GM12878 (cell line): ENCODE results near the gene CARS2. TPM values are rescaled to one million over a fixed set of nuclear protein-coding genes. Genes with fewer than 3 reads are reported as not detected.

ENCODE experiments used
- ATAC-seq: fragments of 200-7000 bp; cut with Tn5 transposase; 3 replicates; pipeline ENCODE4 v1.9.1; 2020; ENCODE audit warnings: mild to moderate bottlenecking, moderate library complexity
- BruUV-seq: library from RNA; stranded (reverse); fragments of 400-500 nt; replicated peaks from 2 replicates; lab custom pipeline; 2021; lab: Mats Ljungman, UMichigan
- CTCF ChIA-PET: fragments of 300-600 bp; sonication (Branson Sonifier 250); formaldehyde crosslinking; extraction: SDS; loops from one replicate; lab custom pipeline; 2021; ENCODE audit warnings: inconsistent platforms; lab: Yijun Ruan, JAX
- POLR2A ChIA-PET: fragments of 350-600 bp; formaldehyde crosslinking; extraction: SDS; loops from one replicate; lab custom pipeline; 2021; ENCODE audit warnings: inconsistent platforms; lab: Charles Lee
- RAD21 ChIA-PET: fragments of 300-600 bp; sonication (Branson Sonifier 250); formaldehyde crosslinking; loops from one replicate; lab custom pipeline; 2023; ENCODE audit warnings: antibody characterized with exemption; ENCODE audit not compliant: unreplicated experiment; lab: Charles Lee
- SMC1A ChIA-PET: fragments of 300-600 bp; sonication (Branson Sonifier 250); formaldehyde crosslinking; loops from one replicate; lab custom pipeline; 2023; ENCODE audit not compliant: unreplicated experiment, uncharacterized antibody; lab: Charles Lee
- DNase-seq: peaks from one replicate; pipeline ENCODE4 v3.0.0-alpha.2; 2011; ENCODE audit warnings: low read depth, low spot score
- FAIRE-seq: peaks from 3 replicates; lab custom pipeline; 2011; peaks lifted over from hg19 to GRCh38; lab: Jason Lieb, UNC
- H2AFZ ChIP-seq: 2 replicates; pipeline ENCODE4 v1.6.0; 2011; ENCODE audit warnings: low read depth, low read length, control low read depth; ENCODE audit not compliant: control insufficient read depth
- H3K27ac ChIP-seq: 2 replicates; pipeline ENCODE4 v1.5.1; 2011; ENCODE audit warnings: control low read depth; ENCODE audit not compliant: control insufficient read depth, insufficient read depth
- H3K27me3 ChIP-seq, 2 experiments: replicated peaks in 1 of 2; 2 replicates each; pipeline versions ENCODE4 v1.6.0 to v1.6.1; 2011; ENCODE audit warnings: low read length in 1 of 2; ENCODE audit not compliant: control insufficient read depth in 2 of 2, insufficient read depth in 2 of 2
- H3K36me3 ChIP-seq, 2 experiments: 2 replicates each; pipeline ENCODE4 v1.5.1; 2011; ENCODE audit warnings: low read length in 1 of 2; ENCODE audit not compliant: control insufficient read depth in 2 of 2, insufficient read depth in 2 of 2
- H3K4me1 ChIP-seq: 2 replicates; pipeline ENCODE4 v1.6.1; 2011; ENCODE audit warnings: mild to moderate bottlenecking, low read length, moderate library complexity, mixed read lengths; ENCODE audit not compliant: control insufficient read depth, insufficient read depth
- H3K4me2 ChIP-seq: 2 replicates; pipeline ENCODE4 v1.6.0; 2011; ENCODE audit warnings: control low read depth; ENCODE audit not compliant: control insufficient read depth, insufficient read depth
- H3K4me3 ChIP-seq: fragments of 200-600 bp; sonication (generic); 2 replicates; pipeline ENCODE4 v1.5.1; 2016
- H3K79me2 ChIP-seq: 2 replicates; pipeline ENCODE4 v1.6.0; 2011; ENCODE audit warnings: low read length; ENCODE audit not compliant: control insufficient read depth, insufficient read depth
- H3K9ac ChIP-seq: 2 replicates; pipeline ENCODE4 v1.8.0; 2011; ENCODE audit warnings: low read length, control low read depth, mixed read lengths; ENCODE audit not compliant: control insufficient read depth, insufficient read depth
- H3K9me3 ChIP-seq: replicated peaks from 3 replicates; pipeline ENCODE4 v1.5.1; 2011; ENCODE audit warnings: mild to moderate bottlenecking, low read length; ENCODE audit not compliant: control insufficient read depth, insufficient read depth
- H4K20me1 ChIP-seq: 2 replicates; pipeline ENCODE4 v1.6.0; 2011; ENCODE audit not compliant: control insufficient read depth, insufficient read depth
- BCL3 ChIP-seq: IDR thresholded peaks from 2 replicates; pipeline ENCODE4 v1.6.1; 2011; ENCODE audit warnings: borderline replicate concordance, low read depth, mild to moderate bottlenecking, moderate library complexity, low read length; ENCODE audit not compliant: insufficient read depth, poor library complexity, severe bottlenecking
- HDAC2 ChIP-seq: fragments of 200-600 bp; sonication (generic); IDR thresholded peaks from 2 replicates; pipeline ENCODE4 v1.6.1; 2017
- POLR2A ChIP-seq: IDR thresholded peaks from 2 replicates; pipeline ENCODE4 v1.6.1; 2011; ENCODE audit warnings: low read depth, mild to moderate bottlenecking, low read length
- WGBS: methylation state at CpG from one replicate; pipeline ENCODE4 v1.1.6; 2016; ENCODE audit warnings: low lambda C conversion rate; ENCODE audit not compliant: insufficient replicate concordance, insufficient coverage; ENCODE audit errors: missing lambda C conversion rate; 5-methylcytosine and 5-hydroxymethylcytosine counted together
- in situ Hi-C: fragments of 300-500 bp; cut with MboI; formaldehyde crosslinking; loops from 9 replicates; pipeline ENCODE4 v1.14.3; 2018; ENCODE audit warnings: mixed read lengths
- intact Hi-C: fragments of 100-400 bp; cut with micrococcal nuclease; formaldehyde crosslinking; loops from one replicate; pipeline ENCODE4 v1.14.2; 2022; ENCODE audit not compliant: unreplicated experiment
- polyA plus RNA-seq, 11 experiments: library from polyadenylated mRNA; depleted of rRNA in 4 of 11; unstranded in 6 of 11; stranded (reverse) in 5 of 11; fragments of >200 nt; fragmentation: Nextera tagmentation in 4 of 11; fragmentation: Illumina TruSeq in 1 of 11; extraction: Ambion mirVana in 4 of 11; extraction: Trizol in 1 of 11; gene quantifications; 1 replicate in 1 of 11; 2 replicates in 10 of 11; pipeline versions ENCODE4 v1.2.1 to v1.2.3, GENCODE V29; 2011 to 2016; ENCODE audit warnings: inconsistent platforms in 2 of 11, missing spikeins in 2 of 11, low read depth in 1 of 11
- total RNA-seq, 4 experiments: library from RNA; depleted of rRNA in 3 of 4; stranded (reverse); fragments of >200 nt in 3 of 4; fragmentation: Illumina TruSeq in 1 of 4; extraction: Trizol in 1 of 4; gene quantifications; 2 replicates each; pipeline versions ENCODE4 v1.2.1 to v1.2.3, GENCODE V29; 2013 to 2021

The CARS2 gene
- total and polyA plus RNA-seq, 10 of the 15 experiments (the other 5 are each of a cell fraction or from before 2014, with no cell fraction given): 4.2 to 101 (median 61.5) TPM

GRCh38 chr13:110642291-110642981 lies 63.5 kb downstream of the CARS2 start:
- no peak overlapping the region for H3K27ac ChIP-seq
- 97% methylated on average over 39 of the region's 40 CpGs for WGBS
- no peak overlapping the region for H3K4me2 ChIP-seq
- DNase-seq (no peak), FAIRE-seq (no peak), ATAC-seq (no peak)
- in situ Hi-C loops: no loop called here
- intact Hi-C loops: no loop called here
- no peak overlapping the region for H2AFZ ChIP-seq
- TF ChIP-seq BCL3 (peak; percentile 19), HDAC2 (no peak), POLR2A (peak; percentile 57)
- ChIA-PET RAD21 (no interaction called here), CTCF (interaction anchor here (0.8 kb wide), 1 partner anchor 9 kb away, joined by 3 read pairs; no protein-coding TSS in a partner anchor), SMC1A (no interaction called here), POLR2A (no interaction called here)
- H3K36me3 ChIP-seq: peaks cover 24 to 28% of the 10 kb centered on the region in 2 experiments
- no peaks in the 10 kb centered on the region for H3K27me3 ChIP-seq
- H3K9me3 ChIP-seq: no peaks in the 10 kb centered on the region
- H4K20me1 ChIP-seq: no peaks in the 10 kb centered on the region
- H3K9ac ChIP-seq: no peak overlapping the region
- H3K79me2 ChIP-seq: no peaks in the 10 kb centered on the region
- 0 out of 2 replicates have a peak, but pooled peaks cover 3% of the 10 kb centered on the region for H3K4me1 ChIP-seq
- BruUV-seq: no TSS peak
- H3K4me3 ChIP-seq: no peak overlapping the region
